SK-N-SH (cell line): ENCODE data around the gene TREM1.

Experiments
- CTCF ChIP-seq: fragments of 200-600 bp; sonication (generic); IDR thresholded peaks from 2 replicates; pipeline ENCODE4 v1.6.1; 2017; ENCODE audit warnings: antibody characterized with exemption, mild to moderate bottlenecking, moderate library complexity
- POLR2AphosphoS5 ChIP-seq: IDR thresholded peaks from 2 replicates; pipeline ENCODE4 v1.6.1; 2012; ENCODE audit warnings: low read depth, low read length
- TAF1 ChIP-seq: IDR thresholded peaks from 2 replicates; pipeline ENCODE4 v1.6.1; 2012; ENCODE audit warnings: low read depth, mild to moderate bottlenecking, low read length, moderate library complexity, borderline replicate concordance

- no peak for TF ChIP-seq CTCF
- no peak for TF ChIP-seq POLR2AphosphoS5
- TF ChIP-seq TAF1, result no peak
Measured at GRCh38 chr6:41263267-41263666, 23.2 kb downstream of the TREM1 start.
